ENCODE measurements around the gene PACS2.
"Not testable (repeated sequence)": the region's sequence is repeated elsewhere in the genome, so short reads cannot be mapped to it uniquely, and the experiment has no call there.

The PACS2 gene

DNA sequence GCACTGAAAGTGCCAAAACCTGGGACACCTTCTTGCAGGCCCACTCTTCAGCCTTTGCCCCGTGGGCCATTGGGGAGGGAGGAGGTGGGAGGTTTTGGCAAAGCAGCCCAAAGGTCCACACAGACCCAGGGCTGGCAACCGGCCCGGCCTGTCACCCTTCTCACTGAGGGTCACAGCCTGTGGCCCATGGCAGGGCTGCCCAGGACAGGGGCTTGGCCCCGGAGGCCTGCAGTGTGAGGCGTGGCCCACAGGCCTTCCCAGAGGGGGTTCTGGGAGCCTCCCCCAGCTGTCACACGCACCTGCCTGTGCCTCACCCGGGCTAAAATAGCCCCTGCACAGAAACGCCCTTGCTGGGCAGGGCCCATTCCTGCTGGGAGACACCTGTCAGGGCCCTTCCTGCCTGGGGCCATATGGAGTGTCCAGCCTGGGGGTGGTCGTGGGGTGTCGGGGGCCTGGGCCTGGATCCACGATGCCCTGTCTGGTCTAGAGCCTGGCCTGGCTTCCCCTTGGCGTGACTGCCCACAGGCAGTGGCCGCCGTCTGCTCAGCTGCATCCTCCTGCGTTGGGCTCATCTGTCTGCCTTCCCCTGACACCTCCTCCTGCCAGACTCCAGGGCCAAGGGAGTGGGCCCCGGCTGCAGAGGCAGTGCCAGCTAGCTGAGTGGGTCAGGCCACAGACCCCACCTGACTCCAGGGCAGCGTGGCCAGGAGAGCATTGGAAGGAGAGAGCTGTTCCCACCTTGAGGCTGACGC is 19.2 kb downstream of the PACS2 start:
- no peak for DNase-seq

DNA sequence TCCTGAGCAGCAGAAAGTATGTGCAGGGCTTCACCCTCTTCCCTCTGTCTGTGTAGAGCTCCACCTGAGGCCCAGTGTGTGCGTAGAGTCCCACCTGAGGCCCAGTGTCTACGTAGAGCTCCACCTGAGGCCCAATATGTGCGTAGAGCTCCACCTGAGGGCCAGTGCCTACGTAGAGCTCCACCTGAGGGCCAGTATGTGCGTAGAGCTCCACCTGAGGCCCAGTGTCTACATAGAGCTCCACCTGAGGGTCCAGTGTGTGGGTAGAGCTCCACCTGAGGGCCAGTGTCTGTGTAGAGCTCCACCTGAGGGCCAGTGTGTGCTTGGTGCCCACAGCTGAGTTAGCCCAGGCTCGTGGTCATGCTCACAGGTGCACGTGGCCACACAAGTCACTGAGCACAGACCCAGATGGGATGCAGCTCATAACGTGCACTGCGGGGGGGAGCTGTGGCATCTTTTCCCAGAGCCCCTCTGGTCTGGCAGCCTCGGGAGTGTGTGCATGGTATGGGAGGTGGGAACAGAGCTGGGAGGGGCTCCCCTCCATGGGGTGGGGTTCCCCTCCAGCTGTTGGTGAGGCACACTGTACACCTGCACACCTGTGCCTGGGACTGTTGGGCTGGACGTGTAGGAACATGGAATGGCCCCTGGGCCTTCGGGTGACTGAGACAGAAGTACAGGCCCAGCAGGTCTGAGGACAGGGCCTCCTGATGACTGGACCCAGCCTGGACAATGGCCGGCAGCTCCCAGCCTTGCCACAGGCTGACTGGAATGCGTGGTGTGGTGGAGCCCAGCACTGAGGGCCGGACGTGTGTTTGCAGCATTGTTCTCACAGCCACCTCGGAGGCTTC is 20.1 kb downstream of the PACS2 start:
- DNase-seq = no peak

DNA sequence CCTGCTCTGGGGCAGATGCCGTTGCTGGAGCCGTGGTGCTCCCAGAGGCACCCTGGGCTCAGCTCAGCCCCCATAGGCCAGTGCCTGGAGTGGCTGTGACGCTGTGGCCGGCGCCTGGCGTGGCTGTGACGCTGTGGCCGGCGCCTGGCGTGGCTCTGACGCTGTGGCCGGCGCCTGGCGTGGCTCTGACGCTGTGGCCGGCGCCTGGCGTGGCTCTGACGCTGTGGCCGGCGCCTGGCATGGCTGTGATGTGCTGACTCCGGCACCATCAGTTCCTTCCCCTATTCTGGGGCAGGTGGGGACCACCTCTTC is 20.6 kb downstream of the PACS2 start:
- not testable (repeated sequence) for DNase-seq

DNA sequence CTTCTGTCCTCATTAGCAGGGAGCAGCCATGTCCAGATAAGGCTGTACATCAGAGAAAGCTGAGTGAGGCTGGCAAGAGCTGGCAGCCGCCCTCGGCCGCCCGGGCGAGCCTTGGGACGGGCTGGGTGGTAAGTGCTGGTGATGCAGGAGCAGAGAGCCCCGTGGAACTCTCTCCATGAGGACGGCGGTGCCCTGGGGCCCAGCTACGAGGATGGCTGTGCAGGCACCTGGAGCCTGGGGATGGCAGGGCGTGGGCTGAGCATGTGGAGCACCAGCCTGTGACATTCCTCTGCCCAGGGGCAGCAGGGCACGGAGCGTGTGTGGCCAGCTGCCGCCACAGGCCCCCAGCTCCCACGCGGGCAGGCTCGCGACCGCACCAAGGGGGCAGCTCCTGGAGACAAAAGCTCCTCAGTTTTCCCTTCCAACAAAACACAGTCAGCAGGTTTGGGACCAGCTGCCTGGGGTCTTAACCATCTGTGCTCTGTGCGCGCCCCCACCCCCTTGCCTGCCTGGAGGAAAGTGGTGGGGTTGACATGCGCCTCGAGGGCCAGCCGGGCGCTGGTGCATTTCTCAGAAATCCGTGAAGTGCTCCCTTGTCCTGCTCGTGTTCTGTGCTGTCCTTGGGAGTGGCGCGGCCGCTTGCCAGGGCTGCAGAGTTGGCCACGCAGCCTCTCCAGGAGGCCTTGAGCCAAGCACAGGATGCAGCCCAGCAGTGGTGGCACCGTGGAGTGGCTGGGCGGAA is 21.4 kb downstream of the PACS2 start:
- DNase-seq = no peak

DNA sequence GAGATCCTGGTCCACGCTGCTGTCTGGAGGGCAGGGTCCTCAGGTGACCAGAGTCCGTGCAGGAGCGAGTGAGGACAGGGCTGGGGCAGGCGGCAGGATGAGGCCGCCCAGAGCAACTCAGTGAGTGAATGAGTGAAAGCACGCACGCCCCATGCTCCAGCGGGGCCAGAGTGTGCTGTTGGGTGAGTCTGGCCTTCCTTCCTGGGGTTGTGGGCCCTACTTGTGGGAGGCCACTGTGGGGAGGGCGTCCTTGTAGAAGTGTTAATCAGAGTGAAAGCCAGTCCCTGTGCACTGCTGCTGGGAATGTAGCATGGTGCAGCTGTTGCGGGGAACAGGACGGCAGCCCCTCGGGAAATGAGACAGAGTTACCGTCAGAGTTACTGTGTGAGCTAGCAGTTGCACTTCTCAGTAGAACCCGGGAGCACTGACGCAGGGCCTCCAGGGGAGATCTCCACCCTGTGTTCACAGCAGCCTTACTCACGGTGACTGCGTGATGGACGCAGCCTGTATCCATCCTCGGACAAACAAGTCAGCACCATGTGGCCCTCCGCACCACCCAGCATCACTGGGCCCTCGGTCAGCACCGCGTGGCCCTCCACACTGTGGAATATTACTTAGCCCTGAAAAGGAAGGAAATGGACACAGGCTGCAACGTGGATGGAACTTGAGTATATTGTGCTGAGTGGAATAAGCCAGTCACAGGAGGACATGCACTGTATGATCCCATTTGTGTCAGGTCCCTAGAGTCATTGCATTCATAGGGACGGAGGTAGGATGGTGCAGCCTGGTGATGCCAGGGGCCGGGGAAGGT is 22.1 kb downstream of the PACS2 start:
- no peak for DNase-seq

DNA sequence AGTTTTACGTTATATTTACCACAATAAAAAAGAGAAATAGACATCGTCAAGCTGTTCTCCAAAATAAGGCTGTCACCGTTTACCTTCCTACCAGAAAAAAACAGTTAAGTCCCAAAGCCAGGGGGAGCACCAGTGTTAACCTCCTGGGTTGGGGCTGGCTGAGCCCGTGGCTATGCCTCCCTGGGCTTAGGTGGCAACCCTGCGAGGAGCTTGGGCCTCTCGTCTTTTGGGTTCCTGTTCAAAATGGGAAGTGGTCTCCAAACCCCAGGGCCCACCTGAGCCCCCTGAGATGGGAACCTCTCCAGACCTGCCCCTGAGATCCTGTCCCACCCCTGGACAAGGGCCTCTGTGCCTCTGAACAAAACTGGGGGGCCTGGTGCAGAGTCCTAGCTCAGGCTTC is 22.9 kb downstream of the PACS2 start:
- DNase-seq = no peak

DNA sequence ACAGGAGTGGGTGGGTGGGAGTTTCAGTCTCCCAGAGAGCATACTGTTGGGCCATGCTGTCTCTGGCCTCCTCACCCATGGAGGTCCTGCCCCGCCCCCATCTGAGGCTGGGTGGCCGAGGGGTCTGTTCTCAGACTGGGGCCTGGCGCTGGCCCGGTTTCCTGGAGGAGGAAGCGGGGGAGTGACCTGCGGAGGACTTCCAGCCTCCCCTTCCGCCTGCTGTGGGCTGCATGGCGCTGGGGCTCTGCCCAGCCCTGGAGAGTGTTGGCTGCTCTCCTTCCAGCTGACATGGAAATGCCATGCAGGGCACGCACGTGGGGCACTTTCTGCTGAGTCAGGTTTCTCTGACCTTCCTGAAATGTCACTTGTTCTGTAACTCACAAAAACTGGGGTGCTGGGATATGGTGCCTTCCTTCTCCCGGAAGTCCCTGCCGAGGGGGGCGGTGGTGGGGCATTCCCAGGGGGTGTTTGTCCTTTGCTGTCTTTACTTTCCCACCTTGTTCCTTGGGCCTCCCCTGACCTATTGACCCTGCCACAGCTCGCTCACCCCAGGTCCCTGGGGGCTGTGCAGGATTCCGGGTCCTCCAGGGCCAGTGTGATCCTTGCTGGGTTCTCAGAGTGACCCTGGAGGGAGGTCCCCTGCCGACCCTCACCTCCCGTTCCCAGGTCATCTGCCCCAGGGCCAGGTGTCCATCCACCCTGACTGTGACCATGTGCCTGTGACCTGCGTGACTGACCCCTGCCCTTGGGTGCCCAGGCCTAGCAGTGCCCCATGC is 23.6 kb downstream of the PACS2 start:
- DNase-seq = no peak

DNA sequence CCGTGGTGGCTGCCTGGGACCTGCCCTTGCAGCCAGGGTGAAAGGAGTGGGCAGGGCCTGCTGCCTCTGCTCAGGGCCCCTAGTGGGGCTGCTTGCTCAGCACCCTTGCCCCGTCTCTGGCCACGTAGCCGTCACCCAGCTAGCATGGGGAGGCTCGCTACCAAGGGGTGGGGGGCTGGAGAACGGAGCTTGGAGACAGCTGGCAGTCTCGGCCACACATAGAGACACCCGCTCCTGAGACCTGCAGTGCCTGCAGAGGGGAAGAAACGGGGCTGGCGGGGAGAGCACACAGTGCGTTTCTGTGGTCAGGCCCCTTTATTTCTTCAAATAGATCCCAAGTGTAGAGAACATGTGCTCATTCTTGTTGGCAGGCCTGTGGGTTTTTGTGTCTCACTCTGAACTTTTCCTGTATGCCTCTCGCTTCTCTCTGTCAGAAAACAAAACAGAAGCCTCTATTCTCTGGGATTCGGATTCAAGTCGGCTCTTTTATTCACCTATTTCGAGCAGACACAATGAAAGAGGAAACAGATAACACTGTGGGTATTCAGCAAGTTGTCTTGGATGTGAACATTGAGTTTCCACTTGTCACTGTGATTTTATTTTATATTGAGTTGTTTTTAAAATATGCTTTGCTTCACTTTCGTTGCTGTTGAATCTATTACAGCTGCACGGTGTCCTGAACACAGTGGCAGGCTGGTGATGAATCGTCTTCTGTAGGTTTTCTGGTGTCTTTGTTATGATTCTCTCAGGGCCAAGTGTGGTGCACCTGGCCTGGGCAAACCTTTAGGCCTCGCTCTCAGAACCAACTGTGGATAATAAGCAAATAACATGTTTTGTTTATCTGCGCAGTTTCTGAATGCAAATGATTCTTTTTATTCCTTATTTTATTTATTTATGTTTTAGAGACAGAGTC is 26.5 kb downstream of the PACS2 start:
- DNase-seq = no peak

DNA sequence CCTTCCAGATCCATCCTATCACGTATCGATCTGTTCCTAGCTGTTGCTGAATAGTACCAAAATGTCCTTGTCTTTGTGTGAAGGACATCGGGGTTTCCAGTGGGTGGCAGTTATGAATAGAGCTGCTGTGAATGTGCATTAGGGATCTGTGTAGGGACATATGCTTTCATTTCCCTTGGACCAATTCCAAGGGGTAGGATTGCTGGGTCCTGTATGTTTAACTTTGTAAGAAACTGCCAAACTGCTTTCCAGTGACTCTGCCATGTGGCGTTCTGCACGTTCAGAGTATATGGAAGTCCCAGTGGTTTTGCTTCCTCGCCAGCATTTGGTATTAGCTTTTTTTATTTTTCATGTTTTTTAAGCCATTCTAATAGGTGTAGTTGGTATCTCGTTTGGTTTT is 28.6 kb downstream of the PACS2 start:
- no peak for DNase-seq

DNA sequence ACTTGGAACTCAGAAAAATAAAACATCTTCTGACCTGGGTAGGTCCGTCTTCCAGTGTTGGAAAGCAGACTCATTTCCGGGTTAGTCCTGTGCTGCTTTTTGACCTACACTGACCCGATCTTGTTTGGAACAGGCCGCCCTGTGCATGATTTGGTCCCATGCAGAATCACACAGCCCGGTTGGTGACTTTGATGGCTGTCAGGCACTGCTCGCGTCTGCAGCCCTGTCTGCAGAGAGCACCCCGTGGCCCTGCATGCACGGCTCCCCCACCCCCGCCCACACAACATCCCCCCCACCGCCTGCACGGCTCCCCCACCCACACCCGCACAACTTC is 31.6 kb downstream of the PACS2 start:
- no peak for DNase-seq

DNA sequence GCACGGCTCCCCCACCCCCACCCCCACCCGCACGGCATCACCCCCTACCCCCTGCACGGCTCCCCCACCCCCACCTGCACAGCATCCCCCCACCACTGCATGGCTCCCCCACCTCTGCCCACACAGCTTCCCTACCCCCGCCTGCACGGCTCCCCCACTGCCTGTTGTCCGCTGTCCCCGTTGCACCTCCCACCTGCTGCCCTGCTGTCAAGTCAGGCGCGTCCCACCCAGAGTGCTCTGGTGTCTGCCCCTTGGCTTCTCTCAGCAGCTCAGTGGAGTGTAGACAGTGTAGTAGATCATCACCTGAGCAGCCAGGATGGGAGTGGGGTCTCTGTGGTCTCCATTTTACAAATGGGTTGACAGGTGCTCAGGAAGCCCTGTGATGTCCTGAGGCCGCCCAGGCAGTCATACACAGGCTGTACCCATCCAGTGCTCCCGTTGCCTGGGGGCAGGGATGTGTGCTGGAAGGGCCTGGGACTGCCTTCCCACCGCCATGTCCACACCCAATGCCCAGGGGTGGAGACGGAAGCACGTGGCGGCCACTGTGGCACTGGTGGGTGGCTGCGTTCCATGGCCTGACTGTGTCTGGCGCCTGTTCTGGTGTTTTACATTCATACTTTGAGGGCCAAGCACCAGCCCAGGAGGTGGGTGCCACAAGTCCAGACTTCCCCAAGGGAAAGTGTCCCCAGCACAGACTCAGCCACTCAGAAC is 32.5 kb downstream of the PACS2 start:
- no peak for DNase-seq

DNA sequence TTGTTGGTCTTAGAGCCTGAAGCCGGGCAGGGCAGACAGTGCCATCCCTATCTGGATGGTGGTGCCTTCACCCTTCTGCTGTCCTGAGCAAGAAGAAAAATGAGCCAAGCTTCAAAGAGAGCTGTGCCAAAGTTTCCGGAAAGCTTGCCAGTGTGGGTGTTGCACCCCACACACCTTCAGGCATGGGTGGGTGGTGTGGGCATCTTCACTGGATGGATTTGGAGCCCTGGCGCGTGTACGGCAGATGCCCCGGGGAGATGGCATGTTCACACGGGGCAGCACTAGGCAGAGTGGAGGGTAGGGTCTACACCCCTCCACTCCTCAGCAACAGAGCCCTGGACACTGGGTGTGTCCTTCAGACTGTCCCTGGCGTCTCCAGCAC is 33.0 kb downstream of the PACS2 start:
- no peak for DNase-seq

DNA sequence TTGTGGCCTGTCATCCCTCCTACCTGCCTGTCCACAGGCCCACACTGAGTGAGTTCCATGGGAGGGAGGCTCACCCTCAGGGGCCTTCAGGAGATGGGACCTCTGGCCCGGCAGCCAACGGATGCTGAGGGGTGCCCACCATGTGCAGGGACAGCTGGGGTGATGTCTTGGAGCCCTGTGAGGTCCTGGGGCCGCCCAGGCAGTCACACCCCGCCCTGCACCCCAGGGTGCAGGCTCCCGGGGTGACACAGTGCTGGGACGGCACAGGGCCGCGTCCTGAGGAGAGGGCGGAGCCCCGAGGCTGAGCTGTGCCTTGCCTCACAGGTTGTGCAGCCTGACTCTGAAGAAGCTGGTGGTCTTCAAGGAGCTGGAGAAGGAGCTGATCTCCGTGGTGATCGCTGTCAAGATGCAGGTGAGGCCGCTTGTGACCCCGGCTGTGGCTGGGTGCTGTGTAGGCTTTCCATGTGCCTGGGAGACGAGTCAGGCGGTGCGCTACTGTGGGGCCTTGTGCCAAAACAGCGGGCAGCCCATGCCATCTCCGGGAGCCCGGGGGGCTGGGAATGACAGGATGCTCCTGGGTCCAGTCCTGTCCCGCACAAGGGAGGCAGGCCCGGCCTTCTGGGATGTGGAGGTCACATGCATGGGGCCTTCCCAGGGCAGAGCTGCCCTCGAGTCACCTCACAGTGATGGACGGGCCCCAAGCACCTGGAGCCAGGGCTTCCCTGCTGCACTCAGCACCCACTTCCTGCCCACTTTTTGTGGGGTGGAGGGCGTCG is 33.8 kb downstream of the PACS2 start:
- DNase-seq = no peak

DNA sequence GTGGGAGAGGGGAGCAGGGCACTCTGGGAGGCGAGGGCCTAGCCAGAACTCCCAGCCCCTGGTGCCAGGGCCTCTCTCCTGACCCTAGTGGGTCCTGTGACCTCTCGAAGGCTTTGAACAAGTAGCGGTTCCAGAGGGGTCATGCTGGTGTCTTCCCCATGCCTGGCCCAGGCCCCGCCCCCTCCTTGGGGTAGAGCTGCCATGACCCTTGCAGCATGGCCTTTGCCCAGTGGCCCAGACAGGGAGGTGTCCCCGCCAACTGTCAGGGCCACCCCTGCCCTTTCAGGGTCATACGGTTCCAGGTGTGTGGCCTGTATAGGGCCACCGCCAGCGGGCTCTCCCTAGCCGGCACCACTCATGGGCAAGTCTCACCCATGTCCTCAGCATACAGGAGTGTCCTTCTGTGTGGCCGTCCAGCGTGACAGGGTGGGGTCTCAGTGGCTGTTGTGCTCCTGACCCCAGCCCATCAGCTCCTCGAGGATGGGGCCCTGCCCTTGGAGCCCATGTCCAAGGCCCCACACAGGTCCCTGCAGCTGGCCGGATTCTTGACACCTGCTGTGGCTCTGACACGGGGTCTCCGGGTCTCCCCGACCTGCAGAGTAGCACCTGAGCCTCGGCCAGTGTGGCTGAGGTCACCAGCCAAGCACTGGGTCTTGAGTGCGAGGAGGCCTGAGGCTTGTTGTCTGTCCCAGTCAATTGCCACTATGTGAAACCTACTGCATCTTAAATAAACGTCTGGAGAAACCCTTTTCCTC is 34.6 kb downstream of the PACS2 start:
- no peak for DNase-seq

DNA sequence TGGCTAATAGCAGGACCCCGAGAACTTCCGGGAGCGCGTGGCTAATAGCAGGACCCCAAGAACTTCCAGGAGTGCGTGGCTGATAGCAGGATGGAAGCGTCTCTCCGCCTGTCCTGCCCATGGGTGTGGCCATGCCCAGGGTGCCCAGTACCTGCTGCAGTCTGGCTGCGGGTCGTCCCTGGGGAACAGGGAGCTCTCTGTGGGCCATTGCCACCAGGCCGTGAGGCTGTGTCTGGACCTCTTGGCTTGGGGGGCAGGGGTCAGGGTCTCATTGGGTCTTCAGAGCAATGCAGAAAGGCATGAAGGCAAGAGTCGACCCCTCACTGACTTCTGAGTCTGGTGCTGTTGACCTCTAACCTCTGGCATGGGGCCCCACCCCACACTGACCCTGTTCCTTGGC is 35.4 kb downstream of the PACS2 start:
- DNase-seq = no peak

DNA sequence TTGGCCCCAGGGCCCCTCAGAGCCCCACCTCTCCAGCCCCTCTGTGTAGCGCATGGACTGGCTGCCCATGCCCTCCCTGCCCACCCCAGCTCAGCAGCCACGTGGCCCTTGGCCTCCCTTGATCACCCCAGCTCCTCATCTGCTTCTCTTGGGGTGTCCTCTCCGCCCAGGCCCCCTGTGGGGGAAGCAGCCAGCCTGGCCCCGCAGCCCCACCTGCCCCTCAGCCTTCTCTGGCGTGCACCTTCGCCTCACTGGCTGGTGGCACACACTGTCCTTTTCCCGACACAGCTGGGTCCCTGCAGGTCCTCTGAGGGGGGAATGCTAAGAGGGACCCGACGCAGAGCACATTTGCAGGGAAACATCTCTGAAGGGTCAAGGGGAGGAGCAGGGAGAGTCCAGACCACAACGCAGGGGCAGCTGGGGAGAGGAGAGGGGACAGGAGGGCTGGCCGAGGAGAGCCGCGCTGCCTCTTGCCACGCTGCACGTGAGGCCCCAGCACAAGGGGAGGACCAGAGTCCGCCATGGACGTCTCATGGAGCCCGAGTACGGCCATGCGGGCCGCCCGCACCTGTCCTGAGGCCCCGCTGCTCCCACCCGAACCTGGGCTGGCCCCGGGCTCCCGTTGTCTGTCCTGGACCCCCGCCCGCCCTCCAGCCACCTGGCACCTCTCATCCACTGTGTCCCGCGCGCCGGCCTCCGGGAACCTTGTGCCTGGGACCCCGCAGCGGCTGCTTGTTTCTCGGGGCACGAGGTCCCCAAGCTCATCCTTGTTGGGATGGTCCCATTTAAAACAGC is 36.1 kb downstream of the PACS2 start:
- DNase-seq = no peak

DNA sequence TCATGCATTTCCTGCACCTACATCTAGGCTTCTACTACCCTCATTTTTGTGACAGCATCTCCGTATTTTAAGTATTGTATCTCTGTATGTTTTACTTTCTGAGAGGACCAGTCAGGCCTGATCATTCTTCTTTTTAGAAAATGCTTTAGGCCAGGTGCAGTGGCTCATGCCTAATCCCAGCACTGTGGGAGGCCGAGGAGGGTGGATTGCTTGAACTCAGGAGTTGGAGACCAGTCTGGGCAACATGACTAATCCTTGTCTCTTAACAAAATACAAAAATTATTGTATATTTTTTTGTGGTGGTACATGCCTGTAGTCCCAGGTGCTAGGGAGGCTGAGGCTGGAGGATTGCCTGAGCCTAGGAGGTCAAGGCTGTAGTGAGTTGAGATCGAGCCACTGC is 36.9 kb downstream of the PACS2 start:
- no peak for DNase-seq
